ENCODE data around the gene PTCH2.

Gene PTCH2

DNA sequence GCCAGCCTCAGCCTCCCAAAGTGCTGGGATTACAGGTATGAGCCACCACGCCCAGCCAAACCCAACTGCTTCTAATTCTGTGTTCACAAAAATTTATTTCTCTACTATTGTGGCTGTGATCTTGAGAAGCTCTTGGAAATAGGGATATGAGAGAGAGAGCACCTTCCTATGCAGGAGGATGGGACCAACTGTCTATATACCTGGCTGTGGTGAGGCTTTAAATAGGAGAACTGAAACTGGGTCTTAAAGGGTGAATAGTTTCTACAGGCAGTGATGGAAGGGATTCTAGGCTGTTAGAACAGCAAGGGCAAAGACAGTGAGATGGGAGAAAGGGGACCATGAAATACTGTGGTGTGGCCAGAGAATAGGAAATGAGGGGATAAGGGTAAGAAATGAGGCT lies 8.3 kb upstream of the PTCH2 start:
- Histone ChIP-seq H3K9me3 (replicated peaks in 1 of 2; ENCODE audit: control insufficient read depth in 2 of 2, insufficient read depth in 1 of 2, low read depth in 1 of 2, low read length in 2 of 2) (peaks cover 0 to 2% of the 10 kb centered on the region in 2 donors), H3K4me1 (ENCODE audit: control insufficient read depth in 2 of 2, insufficient read depth in 1 of 2, low read depth in 1 of 2, low read length in 2 of 2) (peaks cover 0 to 7% of the 10 kb centered on the region in 2 donors), H3K4me3 (ENCODE audit: low read length in 2 of 2) (no peak overlapping the region), H3K18ac (ENCODE audit: low read length) (no peak overlapping the region), H3K9ac (ENCODE audit: low read depth, low read length, poor library complexity) (no peak overlapping the region), H3K4me2 (ENCODE audit: insufficient read depth, low read length, poor library complexity, severe bottlenecking) (no peak overlapping the region), H3K4ac (ENCODE audit: low read length) (no peak overlapping the region), H2BK5ac (ENCODE audit: low read length) (no peak overlapping the region), H2BK12ac (ENCODE audit: low read length) (no peak overlapping the region), H2AFZ (ENCODE audit: low read length) (no peak overlapping the region), H3K27ac (replicated peaks; ENCODE audit: low read length) (no peak overlapping the region), H3K79me1 (ENCODE audit: low read depth, low read length) (no peaks in the 10 kb centered on the region), H3K27me3 (ENCODE audit: control insufficient read depth in 3 of 3, insufficient read depth in 3 of 3, low read depth in 1 of 3, low read length in 3 of 3) (no peaks in the 10 kb centered on the region), H2BK15ac (ENCODE audit: low read length) (no peak overlapping the region), H3K23ac (ENCODE audit: low read depth, low read length, poor library complexity) (no peak overlapping the region), H3K36me3 (replicated peaks in 1 of 2; ENCODE audit: control insufficient read depth in 2 of 2, insufficient read depth in 2 of 2, low read length in 2 of 2) (peaks cover 0 to 6% of the 10 kb centered on the region in 2 donors), H2AK5ac (ENCODE audit: low read depth, low read length) (no peak overlapping the region), H2BK120ac (ENCODE audit: low read depth, low read length) (no peak overlapping the region), H3K14ac (ENCODE audit: low read length) (no peak overlapping the region), H4K8ac (ENCODE audit: low read depth, low read length) (no peak overlapping the region), H4K91ac (ENCODE audit: low read depth, low read length, poor library complexity) (no peak overlapping the region)
- no peak for DNase-seq (ENCODE audit: low spot score)
- no CpG with 5 or more reads among the region's 1 CpG for WGBS, 2 donors (ENCODE audit: extremely low coverage in 2 of 2, insufficient read length in 2 of 2, insufficient replicate concordance in 1 of 2)

DNA sequence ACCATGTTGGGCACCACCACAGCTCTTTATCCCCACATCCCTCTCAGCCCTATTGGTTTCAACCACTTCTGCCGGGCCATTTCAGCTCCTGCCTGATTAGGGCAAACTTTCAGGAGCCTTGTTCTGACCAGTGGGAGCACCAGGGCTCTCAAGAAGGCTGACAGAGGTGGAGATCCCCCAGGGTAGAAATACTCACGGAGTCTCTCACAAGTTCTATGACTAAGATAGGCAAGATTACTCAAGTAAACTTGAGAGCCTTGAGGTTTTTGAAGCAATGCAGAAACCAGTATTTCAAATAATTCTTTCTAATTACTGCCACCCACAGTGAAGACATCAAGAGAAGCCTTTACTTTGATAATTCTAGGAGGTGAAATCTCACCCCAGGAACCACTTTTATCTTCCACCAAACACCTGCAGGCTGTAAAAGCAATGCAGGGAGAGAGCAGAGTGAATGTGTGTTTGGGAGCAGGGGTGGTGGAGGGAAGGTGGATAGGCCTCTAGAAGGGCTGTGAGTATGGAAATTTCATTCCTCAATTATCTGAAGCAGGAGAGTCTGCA lies 6.6 kb upstream of the PTCH2 start:
- H3K36me3 ChIP-seq (replicated peaks in 1 of 2; ENCODE audit: control insufficient read depth in 2 of 2, insufficient read depth in 2 of 2, low read length in 2 of 2) = no peaks in the 10 kb centered on the region
- H3K27me3 ChIP-seq (ENCODE audit: control insufficient read depth in 3 of 3, insufficient read depth in 3 of 3, low read depth in 1 of 3, low read length in 3 of 3) = no peaks in the 10 kb centered on the region
- H2BK15ac ChIP-seq (ENCODE audit: low read length) = no peak overlapping the region
- H3K4me1 ChIP-seq (ENCODE audit: control insufficient read depth in 2 of 2, insufficient read depth in 1 of 2, low read depth in 1 of 2, low read length in 2 of 2) = peaks cover 0 to 7% of the 10 kb centered on the region in 2 donors
- H3K4ac ChIP-seq (ENCODE audit: low read length) = no peak overlapping the region
- no peak overlapping the region for H2AFZ ChIP-seq (ENCODE audit: low read length)
- no peak overlapping the region for H3K14ac ChIP-seq (ENCODE audit: low read length)
- H3K18ac ChIP-seq (ENCODE audit: low read length) = no peak overlapping the region
- H4K8ac ChIP-seq (ENCODE audit: low read depth, low read length) = no peak overlapping the region
- WGBS, 2 donors (ENCODE audit: extremely low coverage in 2 of 2, insufficient read length in 2 of 2, insufficient replicate concordance in 1 of 2) = no CpG with 5 or more reads among the region's 2 CpGs
- no peak overlapping the region for H2BK12ac ChIP-seq (ENCODE audit: low read length)
- H3K79me1 ChIP-seq (ENCODE audit: low read depth, low read length) = no peaks in the 10 kb centered on the region
- no peak overlapping the region for H4K91ac ChIP-seq (ENCODE audit: low read depth, low read length, poor library complexity)
- H2AK5ac ChIP-seq (ENCODE audit: low read depth, low read length) = no peak overlapping the region
- H3K4me2 ChIP-seq (ENCODE audit: insufficient read depth, low read length, poor library complexity, severe bottlenecking) = no peak overlapping the region
- DNase-seq (ENCODE audit: low spot score) = no peak
- H3K9me3 ChIP-seq (replicated peaks in 1 of 2; ENCODE audit: control insufficient read depth in 2 of 2, insufficient read depth in 1 of 2, low read depth in 1 of 2, low read length in 2 of 2) = peaks cover 0 to 2% of the 10 kb centered on the region in 2 donors
- H2BK120ac ChIP-seq (ENCODE audit: low read depth, low read length) = no peak overlapping the region
- H3K4me3 ChIP-seq (ENCODE audit: low read length in 2 of 2) = no peak overlapping the region
- no peak overlapping the region for H3K27ac ChIP-seq (replicated peaks; ENCODE audit: low read length)
- H3K23ac ChIP-seq (ENCODE audit: low read depth, low read length, poor library complexity) = no peak overlapping the region
- no peak overlapping the region for H3K9ac ChIP-seq (ENCODE audit: low read depth, low read length, poor library complexity)
- no peak overlapping the region for H2BK5ac ChIP-seq (ENCODE audit: low read length)

DNA sequence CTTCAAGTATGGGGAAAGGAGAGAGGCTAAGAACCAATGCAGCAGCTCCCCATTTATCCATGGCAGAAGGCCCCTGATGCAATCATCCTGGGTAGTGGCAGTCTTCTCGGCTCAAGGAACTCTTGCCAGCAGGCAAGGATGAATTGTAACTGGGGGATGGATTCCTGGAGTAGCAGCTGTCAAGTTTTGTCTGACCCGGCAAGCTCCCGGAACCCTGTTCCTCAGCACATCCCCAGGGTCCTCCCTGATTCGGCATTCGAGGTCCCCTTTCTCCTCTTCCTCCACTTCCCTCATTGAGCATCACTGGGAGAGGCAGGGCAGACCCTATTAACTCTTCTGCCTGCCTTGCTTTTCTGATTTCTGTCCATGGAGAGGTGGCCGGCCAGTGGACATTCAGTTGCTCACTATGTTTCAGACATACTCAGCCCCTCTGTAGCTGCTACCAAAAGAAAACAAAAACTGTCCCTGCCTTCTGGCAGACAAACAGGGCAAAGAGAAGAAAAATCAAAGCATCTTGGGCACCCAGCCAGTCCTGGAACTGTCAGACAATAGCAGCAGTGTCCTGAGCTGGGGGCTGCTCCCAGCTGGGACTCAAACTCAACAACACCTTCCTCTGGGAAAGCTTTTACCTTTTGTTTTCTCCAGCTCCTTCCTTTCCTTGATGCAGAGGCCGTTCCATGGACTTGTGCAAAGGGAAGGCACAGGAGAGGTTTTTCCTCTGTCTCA lies 5.6 kb upstream of the PTCH2 start:
- Histone ChIP-seq H3K14ac (ENCODE audit: low read length) (no peak overlapping the region), H2BK12ac (ENCODE audit: low read length) (no peak overlapping the region), H3K79me1 (ENCODE audit: low read depth, low read length) (no peaks in the 10 kb centered on the region), H3K36me3 (replicated peaks in 1 of 2; ENCODE audit: control insufficient read depth in 2 of 2, insufficient read depth in 2 of 2, low read length in 2 of 2) (no peaks in the 10 kb centered on the region), H3K4ac (ENCODE audit: low read length) (no peak overlapping the region), H3K27ac (replicated peaks; ENCODE audit: low read length) (no peak overlapping the region), H2AK5ac (ENCODE audit: low read depth, low read length) (no peak overlapping the region), H3K18ac (ENCODE audit: low read length) (no peak overlapping the region), H2BK15ac (ENCODE audit: low read length) (no peak overlapping the region), H4K8ac (ENCODE audit: low read depth, low read length) (no peak overlapping the region), H2AFZ (ENCODE audit: low read length) (no peak overlapping the region), H3K4me2 (ENCODE audit: insufficient read depth, low read length, poor library complexity, severe bottlenecking) (no peak overlapping the region), H2BK120ac (ENCODE audit: low read depth, low read length) (no peak overlapping the region), H2BK5ac (ENCODE audit: low read length) (no peak overlapping the region), H3K4me1 (ENCODE audit: control insufficient read depth in 2 of 2, insufficient read depth in 1 of 2, low read depth in 1 of 2, low read length in 2 of 2) (peaks cover 2 to 7% of the 10 kb centered on the region in 2 donors), H4K91ac (ENCODE audit: low read depth, low read length, poor library complexity) (no peak overlapping the region), H3K9me3 (replicated peaks in 1 of 2; ENCODE audit: control insufficient read depth in 2 of 2, insufficient read depth in 1 of 2, low read depth in 1 of 2, low read length in 2 of 2) (peaks cover 0 to 2% of the 10 kb centered on the region in 2 donors), H3K4me3 (ENCODE audit: low read length in 2 of 2) (no peak overlapping the region), H3K23ac (ENCODE audit: low read depth, low read length, poor library complexity) (no peak overlapping the region), H3K27me3 (ENCODE audit: control insufficient read depth in 3 of 3, insufficient read depth in 3 of 3, low read depth in 1 of 3, low read length in 3 of 3) (no peaks in the 10 kb centered on the region), H3K9ac (ENCODE audit: low read depth, low read length, poor library complexity) (no peak overlapping the region)
- WGBS, 2 donors (ENCODE audit: extremely low coverage in 2 of 2, insufficient read length in 2 of 2, insufficient replicate concordance in 1 of 2) = no CpG with 5 or more reads among the region's 7 CpGs
- DNase-seq (ENCODE audit: low spot score) = no peak

DNA sequence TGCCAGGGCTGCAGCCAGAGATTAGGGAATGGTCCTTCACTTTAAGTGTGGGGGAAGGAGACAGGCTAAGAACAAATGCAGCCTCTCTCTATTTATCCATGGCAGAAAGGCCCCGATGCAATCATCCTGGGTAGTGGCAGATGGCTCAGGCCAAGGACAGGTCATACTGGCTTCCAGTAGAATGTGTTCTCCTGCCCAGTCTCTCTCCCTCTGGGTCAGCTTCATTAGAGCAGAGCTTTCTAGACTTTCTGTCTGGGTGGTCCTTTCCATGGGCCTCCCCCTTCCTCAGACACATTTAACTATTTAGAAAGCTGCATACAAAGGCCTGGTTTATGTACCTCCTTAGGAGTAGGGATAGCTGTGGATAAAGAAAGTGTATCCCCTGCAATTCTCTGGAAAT lies 4.8 kb upstream of the PTCH2 start:
- Histone ChIP-seq H2BK5ac (ENCODE audit: low read length) (no peak overlapping the region), H3K9me3 (replicated peaks in 1 of 2; ENCODE audit: control insufficient read depth in 2 of 2, insufficient read depth in 1 of 2, low read depth in 1 of 2, low read length in 2 of 2) (peaks cover 0 to 2% of the 10 kb centered on the region in 2 donors), H3K4ac (ENCODE audit: low read length) (no peak overlapping the region), H3K18ac (ENCODE audit: low read length) (no peak overlapping the region), H2AK5ac (ENCODE audit: low read depth, low read length) (no peak overlapping the region), H2BK120ac (ENCODE audit: low read depth, low read length) (no peak overlapping the region), H3K4me1 (ENCODE audit: control insufficient read depth in 2 of 2, insufficient read depth in 1 of 2, low read depth in 1 of 2, low read length in 2 of 2) (peaks cover 4 to 7% of the 10 kb centered on the region in 2 donors), H3K27me3 (ENCODE audit: control insufficient read depth in 3 of 3, insufficient read depth in 3 of 3, low read depth in 1 of 3, low read length in 3 of 3) (no peaks in the 10 kb centered on the region), H3K36me3 (replicated peaks in 1 of 2; ENCODE audit: control insufficient read depth in 2 of 2, insufficient read depth in 2 of 2, low read length in 2 of 2) (no peaks in the 10 kb centered on the region), H4K8ac (ENCODE audit: low read depth, low read length) (no peak overlapping the region), H2AFZ (ENCODE audit: low read length) (no peak overlapping the region), H3K14ac (ENCODE audit: low read length) (no peak overlapping the region), H2BK12ac (ENCODE audit: low read length) (no peak overlapping the region), H4K91ac (ENCODE audit: low read depth, low read length, poor library complexity) (no peak overlapping the region), H3K27ac (replicated peaks; ENCODE audit: low read length) (no peak overlapping the region), H3K9ac (ENCODE audit: low read depth, low read length, poor library complexity) (no peak overlapping the region), H3K23ac (ENCODE audit: low read depth, low read length, poor library complexity) (no peak overlapping the region), H3K4me3 (ENCODE audit: low read length in 2 of 2) (no peak overlapping the region), H3K79me1 (ENCODE audit: low read depth, low read length) (no peaks in the 10 kb centered on the region), H2BK15ac (ENCODE audit: low read length) (no peak overlapping the region), H3K4me2 (ENCODE audit: insufficient read depth, low read length, poor library complexity, severe bottlenecking) (no peak overlapping the region)
- no peak for DNase-seq (ENCODE audit: low spot score)
- WGBS, 2 donors (ENCODE audit: extremely low coverage in 2 of 2, insufficient read length in 2 of 2, insufficient replicate concordance in 1 of 2) = no CpG with 5 or more reads among the region's 1 CpG
